ENCODE measurements around the gene CTIF.
"Not testable (repeated sequence)": the region's sequence is repeated elsewhere in the genome, so short reads cannot be mapped to it uniquely, and the experiment has no call there.

Gene CTIF

DNA sequence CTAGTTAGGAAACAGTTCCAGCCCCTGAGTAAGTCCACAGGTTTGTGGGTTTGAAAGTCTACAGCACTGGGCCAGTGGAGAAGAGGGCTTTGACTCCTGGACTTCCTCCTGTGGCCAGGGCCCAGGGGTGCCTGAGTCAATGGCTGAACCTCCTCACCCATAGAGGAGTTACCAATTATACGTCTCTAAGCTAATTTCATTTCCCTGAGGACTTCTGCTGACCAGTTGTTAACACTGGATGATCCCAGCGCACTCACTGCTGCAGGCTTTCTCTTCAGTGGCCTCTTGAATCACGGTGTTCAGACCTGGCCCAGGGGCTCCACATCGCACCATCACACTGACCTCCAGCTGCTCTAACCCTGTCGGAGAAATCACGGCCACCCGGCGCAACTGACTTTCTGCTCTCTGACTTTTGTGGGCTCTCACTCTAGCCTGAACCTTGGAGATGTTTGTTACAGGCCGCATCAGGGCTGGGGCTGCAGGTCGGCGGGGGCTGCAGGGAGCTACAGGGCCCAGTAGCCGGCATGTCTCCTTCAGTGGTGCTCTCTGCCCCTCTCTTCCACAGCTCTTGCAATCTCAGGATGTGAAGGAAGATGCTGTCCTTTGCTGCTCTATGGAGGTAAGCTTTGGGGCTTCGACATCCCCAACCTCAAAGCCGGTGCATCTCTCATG, 318.3 kb downstream of the CTIF start:
- no peak for DNase-seq

DNA sequence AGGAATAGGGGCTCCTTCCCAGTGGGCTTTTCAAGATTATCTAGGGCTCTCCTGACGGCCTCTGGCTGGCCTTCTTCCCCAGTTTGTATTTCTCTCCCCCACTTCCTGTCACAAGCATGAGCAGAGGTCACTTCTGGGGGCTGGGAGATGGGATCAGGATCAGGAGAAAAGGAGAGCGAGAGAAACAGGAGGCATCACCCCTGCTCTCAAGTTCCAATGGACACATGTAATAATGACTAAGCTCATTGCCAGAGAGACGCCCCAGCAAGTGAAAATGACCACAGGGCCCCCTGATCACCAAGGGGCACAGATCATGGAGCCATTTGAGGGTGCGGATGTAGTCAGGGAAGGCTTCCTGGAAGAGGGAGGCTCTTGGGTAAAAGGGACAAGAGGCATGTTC, 319.8 kb downstream of the CTIF start:
- DNase-seq: no peak

DNA sequence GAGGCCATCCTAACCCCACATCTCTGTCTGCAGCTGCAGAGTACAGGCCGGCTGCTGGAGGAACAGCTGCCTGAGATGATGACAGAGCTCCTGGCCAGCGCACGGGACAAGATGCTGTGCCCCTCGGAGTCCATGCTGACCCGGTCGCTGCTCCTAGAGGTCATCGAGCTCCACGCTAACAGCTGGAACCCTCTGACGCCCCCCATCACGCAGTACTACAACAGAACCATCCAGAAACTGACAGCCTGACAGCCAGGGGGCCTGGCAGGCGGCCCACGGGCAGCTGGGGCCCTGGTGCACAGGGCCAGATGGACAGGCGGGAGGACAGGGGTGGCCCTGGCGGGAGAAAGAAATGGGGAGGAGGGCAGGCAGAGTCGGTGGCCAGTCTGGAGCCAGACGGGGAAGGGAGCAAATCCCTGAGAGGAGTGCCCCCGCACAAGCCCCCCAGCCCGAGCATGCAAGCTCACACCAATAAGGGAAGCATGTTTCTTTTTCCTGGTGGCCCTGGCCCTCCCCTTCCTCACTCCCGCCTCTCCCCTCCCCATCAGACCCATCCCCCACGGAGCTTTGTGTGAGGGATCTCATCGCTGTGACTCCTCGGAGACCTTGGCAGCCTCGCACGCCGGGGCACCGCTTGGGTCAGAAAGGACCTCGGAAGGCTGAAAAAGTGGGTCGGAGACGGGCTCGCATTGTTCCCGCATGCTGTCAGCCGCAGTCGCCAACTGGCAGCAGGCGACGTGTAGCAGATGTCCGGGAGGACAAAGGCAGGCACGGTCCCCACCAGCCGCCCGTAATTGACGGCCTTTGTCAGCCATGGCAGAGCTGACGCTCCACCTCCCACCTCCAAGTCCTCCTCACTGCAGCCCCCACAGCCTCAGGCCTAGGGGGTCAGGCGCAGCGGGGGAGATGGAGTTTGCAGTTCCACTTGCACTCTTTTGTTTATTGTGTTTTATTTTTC, 320.8 kb downstream of the CTIF start:
- peak in 55 of 56 donors; percentile 16 to 97 (median 86) for DNase-seq

DNA sequence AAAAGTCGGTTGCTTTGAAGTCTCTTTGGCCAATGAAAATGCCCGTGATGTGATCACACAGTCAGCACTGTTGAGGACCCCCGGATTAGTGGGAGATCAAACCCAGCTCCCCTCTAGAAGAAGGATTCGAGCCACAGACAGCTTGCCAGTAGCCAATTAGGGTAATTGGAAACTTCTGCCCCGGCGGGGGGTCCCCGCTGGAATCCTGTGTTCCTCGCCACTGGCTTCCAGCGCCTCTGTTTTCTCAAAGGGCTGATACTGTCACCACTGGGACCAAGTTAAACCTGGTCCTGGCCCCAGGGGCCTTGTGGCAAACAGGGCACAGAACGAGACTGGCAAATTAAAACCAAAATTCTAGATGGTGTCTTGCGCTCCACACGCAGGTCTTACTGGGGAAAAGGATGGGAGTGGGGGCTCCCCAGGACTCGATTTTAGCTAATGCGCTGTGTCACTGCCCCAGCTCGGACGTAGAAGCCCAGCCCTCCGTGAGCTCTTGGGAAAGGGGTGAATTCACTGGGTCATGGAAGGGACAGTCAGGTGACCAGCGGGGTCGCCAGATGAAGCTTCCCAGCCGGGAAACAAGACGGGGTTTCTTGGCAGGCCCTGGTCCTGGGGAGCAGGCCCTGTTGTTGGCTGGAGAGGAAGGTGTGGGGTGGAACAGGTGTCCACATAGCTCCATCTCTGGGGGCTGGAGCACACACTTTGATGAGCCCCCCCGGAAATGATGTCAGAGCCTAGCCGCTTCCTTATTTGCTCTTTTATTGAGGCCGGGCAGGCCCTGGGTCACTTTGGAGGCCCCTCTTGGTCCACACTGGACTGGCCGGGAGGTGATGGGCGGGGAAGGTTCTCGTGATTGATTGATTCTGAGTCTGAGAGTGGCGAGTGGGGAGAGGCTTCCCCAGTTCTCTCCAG, 321.7 kb downstream of the CTIF start:
- peak in 5 of 56 donors; percentile 29 to 69 (median 53) for DNase-seq

DNA sequence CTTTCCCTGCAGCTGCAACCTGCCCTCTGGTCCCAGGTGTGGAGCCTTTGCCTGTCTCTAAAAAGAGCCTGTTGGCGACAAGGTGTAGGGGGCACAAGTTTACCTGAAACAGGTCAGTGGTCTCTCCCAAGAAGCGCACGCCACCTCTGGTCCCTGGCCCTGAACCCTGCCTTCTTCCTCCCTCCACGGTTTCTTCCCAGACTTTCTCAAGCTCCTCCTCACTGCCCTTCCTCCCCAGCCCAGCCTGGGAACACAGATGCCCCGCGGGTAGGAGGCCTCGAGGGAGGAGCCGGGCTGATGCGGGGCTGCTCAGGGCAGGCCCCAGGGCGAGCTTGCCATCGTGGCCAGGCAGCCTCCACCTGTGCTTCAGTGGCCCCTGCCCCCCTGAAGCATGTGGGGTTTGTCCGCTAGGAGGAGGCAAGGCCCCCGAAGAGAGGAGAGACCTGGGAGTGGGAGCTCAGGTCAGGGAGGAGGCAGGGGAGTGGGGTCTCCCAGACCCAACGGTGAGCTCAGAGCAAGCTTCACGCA, 322.4 kb downstream of the CTIF start:
- DNase-seq: no peak

DNA sequence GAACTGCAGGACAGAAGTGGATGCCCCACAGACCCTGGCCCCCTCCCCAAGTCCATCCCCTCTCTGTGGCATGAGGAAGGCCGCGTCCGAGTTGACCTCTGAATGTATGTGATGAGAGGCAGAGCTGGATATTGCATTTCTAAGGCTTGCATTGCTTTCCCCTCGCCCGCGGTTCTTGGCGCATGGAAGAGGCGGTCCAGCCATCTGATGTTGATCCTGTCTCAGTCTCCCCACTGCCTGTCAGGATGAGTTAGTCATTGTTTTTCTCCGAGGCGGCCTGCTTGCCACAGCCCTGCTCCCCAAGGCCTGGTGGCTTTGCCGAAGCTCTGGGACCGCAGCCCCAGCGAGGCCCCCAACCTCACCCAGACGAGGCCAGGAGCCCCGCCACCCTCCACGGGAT, 323.3 kb downstream of the CTIF start:
- DNase-seq: peak in 9 of 56 donors; percentile 13 to 48 (median 28)

DNA sequence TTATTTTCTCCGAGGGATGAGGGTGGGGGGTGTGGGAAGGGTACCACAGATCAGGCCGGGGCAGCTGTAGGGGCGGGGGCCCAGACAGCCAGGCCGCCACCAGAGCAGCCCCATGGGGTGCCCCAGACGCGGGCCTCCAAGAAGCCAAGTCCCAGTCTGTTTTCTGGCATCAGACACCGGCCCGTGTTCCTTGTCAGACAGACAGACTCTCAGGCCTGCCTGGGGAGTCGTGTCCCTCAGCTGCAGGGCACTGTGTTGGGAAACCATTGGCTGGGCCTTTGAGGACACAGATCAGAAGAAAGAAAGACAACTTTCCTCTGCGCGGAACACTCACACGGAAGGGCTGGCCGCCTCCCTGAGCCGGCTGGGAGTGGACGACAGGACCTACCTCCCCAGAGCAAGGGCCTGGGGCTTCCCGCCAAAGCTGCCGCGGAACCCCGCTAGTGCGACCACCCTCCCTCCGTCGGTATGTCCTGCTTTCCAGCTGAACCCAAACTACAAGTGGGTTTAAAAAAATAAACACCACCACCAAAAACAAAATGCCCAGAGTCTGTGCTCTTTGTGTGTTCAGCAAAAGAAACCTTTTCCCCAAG, 323.9 kb downstream of the CTIF start:
- DNase-seq: peak in 1 of 56 donors; percentile 28

DNA sequence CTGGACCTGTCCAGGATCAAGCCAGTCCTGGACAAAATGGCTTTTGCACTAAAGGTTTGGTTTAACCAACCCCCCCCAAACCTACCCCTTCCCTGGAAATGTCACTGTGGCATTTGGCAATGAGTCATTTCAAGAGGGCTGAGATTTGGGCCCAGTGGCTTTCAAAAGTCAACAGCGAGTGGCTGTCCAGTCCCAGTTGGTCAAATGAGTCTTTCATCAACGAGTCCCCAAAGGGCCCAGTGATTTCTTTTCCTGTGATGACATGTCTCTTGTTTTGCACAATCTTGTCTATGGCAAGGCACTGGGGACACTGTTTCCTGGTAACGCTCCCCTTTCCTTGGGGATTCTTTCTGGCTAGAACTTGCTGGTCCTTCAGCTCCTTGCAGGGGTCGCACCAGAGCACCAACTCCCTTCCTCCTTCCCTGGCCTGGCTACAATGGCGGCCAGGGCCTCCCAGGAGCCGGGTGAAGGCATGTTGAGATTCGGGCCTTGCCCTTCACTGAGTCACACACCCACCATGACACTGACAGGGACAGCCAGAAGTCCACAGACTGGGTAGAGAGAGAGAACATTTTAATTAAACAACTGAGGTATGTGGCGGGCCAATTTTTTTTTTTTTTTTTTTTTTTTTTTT, 324.7 kb downstream of the CTIF start:
- DNase-seq: no peak

DNA sequence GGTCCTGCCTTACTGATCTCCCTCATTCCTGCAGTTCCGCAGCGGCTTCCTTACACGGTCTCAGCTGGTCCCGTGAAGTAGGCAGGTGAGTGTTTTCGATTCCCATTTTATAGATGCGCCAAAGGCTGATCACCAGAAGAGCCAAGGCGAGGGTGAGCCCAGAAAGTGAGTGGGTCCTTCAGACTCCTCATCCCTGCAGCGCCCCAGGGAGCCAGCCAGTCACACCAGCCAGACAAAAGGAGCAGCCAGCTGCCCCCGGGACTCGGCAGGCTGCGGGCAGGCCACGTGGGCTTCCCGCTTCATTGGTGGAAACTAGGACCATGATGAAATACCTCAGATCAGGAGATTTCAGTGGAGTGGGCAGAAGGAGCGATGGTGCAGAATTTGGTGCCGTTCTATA, 326.0 kb downstream of the CTIF start:
- no peak for DNase-seq

DNA sequence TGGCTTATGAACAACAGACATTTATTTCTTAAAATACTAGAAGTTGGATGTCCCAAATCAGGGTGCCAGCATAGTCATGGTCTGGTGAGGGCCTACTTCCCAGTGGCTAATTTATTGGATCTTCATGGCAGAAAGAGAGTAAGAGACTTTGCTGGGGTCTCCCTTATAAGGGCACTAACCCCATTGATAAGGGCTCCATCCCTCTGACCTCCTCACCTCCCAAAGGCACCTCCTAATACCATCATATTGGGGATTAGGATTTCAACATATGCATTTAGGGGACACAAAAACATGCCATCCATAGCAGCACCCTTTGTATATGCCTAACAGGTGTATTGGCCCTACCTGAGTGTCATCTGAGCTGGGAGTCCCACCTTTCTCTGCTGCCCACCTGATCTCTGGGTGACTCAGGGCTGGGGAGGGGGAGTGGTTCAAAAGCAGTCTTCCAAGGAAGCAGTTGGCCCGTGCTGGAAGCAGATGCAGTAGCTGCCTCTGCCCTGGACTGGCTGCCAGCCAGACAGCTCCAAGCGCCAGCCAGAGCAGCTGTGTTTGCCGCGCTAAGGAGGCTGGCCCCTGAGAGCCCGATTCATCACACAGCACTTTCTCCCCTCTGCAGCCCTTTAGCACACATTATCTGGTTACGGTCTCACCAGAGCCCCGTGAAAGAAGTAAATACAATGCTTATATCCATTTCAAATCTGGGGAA, 327.4 kb downstream of the CTIF start:
- peak in 45 of 56 donors; percentile 5 to 77 (median 48) for DNase-seq

DNA sequence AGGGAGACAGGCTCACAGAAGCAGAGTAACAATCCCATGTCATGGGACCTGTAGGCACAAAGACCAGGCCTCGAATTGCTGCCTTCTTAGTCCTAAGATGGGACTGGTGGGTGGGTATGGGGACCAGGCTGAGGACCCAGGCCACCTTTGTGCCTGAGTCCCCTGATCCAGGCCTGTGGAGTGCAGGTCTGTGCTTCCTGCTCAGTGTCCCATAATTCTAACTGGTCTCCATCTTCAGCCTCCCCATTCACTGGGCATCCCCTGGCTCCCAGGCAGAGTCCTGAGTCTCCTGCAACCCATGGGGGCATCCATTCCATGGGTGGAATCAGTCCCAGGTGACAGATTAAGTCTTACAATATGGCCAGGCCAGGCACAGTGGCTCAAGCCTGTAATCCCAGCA, 328.0 kb downstream of the CTIF start:
- no peak for DNase-seq

DNA sequence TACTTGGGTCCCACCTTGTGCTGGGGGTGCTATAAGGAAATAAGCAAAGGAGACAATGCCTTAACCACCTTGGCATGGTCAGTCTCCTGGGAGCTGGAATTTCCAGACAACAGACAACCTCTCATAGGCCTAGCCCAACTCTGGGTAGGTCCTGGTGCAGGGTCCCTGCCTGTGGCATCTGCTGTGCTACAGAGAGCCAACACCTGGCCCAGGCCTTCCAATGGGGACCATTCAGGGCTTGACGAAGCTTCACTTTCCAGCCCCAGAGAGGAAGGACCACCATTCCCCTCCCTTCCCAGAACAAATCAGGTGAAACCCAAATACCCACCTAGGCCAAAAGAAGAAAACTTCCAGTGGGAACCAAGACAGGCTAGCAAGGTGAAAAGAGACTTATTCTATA, 329.1 kb downstream of the CTIF start:
- DNase-seq: no peak

DNA sequence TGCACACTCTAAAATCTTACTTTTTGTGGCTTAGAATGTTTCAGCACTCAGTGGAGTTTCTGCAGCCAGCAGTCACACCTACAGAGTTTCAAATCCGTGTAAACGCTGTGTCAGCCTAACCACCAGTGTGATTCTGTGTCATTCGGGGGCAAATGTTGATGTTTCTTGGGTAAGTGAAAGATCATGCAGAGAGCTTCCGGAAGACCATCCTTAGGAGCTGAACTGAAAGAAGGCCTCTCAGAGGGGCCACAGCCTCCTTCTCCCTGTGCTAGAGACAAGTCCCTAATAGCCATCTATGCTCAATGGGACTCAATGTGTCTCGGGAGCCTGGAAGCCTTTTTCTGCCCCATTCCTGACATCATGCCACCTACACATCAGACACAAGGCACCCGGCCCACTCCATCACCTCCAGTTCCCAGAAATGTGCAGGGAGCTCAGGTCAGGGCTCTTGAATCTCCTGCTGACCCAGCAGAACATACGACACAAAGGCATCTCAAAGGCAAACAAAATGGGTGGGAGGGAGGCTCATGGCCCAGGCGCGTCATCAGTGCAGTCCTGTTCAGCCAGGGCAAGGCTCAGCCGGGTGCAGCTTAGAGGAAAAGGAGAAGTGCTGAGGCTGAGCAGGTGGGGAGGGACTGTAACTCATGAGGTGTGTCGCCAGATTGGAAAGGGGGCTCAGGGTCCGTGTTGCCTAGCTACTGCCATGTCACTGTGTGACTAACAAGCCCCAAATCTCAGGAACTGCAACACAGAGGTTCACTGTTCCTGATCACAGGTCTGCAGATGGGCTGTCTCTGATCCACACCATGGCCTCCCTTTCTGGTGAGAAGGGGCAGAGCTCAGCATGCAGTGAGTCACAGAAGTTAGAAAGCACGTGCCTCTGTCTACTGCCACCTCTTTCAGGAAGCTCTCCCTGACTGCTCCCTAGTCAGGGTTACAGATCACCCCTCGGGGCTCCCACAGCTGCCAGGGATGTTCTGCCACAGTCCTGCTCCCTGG, 329.9 kb downstream of the CTIF start:
- peak in 2 of 56 donors; percentile 19 to 23 for DNase-seq

DNA sequence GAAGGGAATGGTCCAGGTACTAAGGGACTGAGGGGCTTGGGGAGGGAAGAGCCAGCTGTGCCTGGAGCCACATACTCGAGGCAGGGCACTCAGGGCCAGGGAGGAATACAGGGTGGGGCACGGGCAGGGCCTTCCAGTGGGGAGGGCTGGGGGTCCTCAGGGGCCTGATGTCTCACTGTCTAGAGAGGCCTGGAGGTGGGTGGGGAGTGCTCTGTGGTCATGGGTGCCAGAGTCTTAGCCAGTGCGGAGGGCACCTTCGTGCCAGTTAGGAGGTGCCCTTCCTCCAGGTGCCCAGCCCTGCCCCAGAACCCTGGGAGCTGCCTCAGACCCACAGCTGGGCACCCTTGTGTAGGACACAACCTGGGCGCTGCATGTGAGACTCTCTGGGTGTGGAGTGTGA, 330.8 kb downstream of the CTIF start:
- DNase-seq: no peak

DNA sequence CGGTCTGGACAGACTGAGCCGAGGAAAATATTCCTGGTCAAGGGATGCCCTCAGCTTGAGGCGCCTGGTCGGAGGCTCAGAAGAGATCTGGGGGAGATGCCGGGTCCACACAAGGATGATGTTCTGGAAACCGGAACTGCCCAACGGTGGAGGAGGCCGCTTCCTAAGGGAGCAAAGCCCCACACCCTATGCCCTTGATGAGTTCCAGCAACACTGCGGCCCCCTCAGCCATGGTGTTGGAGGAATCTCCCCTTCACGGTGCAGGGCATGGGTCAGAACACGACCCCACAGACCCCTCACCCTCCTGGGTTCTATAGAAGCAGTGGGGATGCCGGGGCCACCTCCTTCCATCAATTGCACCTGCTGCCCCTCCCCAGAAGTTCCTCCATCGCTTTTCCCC, 332.1 kb downstream of the CTIF start:
- DNase-seq: not testable (repeated sequence)

DNA sequence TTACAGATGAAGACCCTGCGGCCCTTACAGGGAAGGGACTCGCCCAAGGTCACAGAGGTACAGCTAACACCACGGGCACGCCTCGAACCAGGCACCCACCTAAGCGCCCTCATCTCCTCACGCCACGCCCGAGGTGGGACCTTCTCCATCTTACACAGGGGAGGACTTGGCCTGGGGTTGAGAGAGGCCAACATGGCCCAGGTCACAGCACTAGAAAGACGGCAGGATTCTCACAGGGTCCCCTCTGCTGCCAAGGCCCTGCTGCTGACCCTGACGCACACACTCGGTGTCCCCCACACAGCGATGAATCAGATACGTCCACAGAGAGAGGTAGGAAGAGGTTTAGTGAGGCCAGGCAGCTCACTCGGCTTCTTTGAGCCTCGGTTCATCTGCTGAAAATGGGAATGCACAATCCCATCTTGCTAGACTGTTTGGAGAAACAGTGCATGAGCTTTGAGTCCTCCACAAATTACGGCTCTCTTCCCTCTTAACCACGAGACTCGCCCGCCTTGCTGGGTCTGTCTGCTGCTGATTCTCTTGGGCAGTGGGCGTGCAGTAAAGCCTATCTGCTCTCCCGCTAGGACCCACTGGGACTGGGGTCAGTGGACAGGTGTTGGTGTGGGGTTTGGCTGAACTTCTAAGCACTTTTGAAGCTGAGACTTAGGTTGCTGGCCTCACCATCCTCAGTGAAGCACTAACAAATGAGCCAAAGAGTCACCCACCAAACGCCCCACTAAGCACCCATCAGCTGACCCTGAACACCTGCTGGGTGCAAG, 332.7 kb downstream of the CTIF start:
- DNase-seq: no peak
